ENCODE data around the gene PDE8A.

- TF ChIP-seq, protein P1, sequence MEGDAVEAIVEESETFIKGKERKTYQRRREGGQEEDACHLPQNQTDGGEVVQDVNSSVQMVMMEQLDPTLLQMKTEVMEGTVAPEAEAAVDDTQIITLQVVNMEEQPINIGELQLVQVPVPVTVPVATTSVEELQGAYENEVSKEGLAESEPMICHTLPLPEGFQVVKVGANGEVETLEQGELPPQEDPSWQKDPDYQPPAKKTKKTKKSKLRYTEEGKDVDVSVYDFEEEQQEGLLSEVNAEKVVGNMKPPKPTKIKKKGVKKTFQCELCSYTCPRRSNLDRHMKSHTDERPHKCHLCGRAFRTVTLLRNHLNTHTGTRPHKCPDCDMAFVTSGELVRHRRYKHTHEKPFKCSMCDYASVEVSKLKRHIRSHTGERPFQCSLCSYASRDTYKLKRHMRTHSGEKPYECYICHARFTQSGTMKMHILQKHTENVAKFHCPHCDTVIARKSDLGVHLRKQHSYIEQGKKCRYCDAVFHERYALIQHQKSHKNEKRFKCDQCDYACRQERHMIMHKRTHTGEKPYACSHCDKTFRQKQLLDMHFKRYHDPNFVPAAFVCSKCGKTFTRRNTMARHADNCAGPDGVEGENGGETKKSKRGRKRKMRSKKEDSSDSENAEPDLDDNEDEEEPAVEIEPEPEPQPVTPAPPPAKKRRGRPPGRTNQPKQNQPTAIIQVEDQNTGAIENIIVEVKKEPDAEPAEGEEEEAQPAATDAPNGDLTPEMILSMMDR (IDR thresholded peaks at IDR 0.05): no peak
- TF ChIP-seq POLR2AphosphoS5 (IDR thresholded peaks at IDR 0.05; ENCODE audit: low read depth, low read length): no peak
Observed at GRCh38 chr15:84938726-84939125, 42.9 kb upstream of the PDE8A start.
